ENCODE results near the gene NGF. TPM values are rescaled to one million over a fixed set of nuclear protein-coding genes. Genes with fewer than 3 reads are reported as not detected.

NGF gene
- total and polyA plus RNA-seq, 2 of the 4 experiments (the other 2 are of a cell fraction), result 12.5 to 21.7 TPM

- Histone ChIP-seq H2AFZ (replicated peaks; ENCODE audit: low read length, poor library complexity) (no peak overlapping the region), H3K9ac (ENCODE audit: low read depth, low read length) (no peak overlapping the region)
Observed at GRCh38 chr1:115251340-115251748, 86.7 kb downstream of the NGF start.

More at GRCh38 chr1:115251340-115251748, 86.7 kb downstream of the NGF start:
- Histone ChIP-seq H3K9me1 (ENCODE audit: insufficient read depth, low read length) (no peaks in the 10 kb centered on the region), H3K4ac (ENCODE audit: low read depth, low read length) (peak overlapping the region; percentile 81; the same call in 1 of the 2 replicates), H3K23ac (ENCODE audit: low read depth, low read length) (peak overlapping the region; percentile 96; the same call in 1 of the 2 replicates), H4K8ac (ENCODE audit: low read depth in 2 of 2, low read length in 2 of 2) (peak overlapping the region in 1 of 2 experiments; percentile 71; a peak in 2 of 4 replicates), H3K14ac (replicated peaks; ENCODE audit: low read depth, low read length) (peak overlapping the region; percentile 80; the same call in 1 of the 2 replicates), H3K27me3 (ENCODE audit: control insufficient read depth, insufficient read depth, low read length) (no peaks in the 10 kb centered on the region), H3K56ac (ENCODE audit: extremely low read depth, insufficient read depth, low read length) (no peak overlapping the region), H3K4me1 (ENCODE audit: control insufficient read depth, insufficient read depth, low read length) (peaks cover 2% of the 10 kb centered on the region), H4K20me1 (ENCODE audit: insufficient read depth, low read length) (no peaks in the 10 kb centered on the region), H3K36me3 (ENCODE audit: control insufficient read depth, insufficient read depth, low read length) (no peaks in the 10 kb centered on the region), H3K4me3 (ENCODE audit: insufficient read depth, low read depth, low read length) (no peak overlapping the region), H3K79me1 (ENCODE audit: low read depth in 1 of 2, low read length in 2 of 2) (no peaks in the 10 kb centered on the region), H3K4me2 (ENCODE audit: low read depth, low read length) (peak overlapping the region; percentile 68; the same call in 1 of the 2 replicates), H4K91ac (ENCODE audit: insufficient read depth, low read depth, low read length) (peak overlapping the region; percentile 60; the same call in 1 of the 2 replicates), H2BK120ac (ENCODE audit: low read depth, low read length) (peak overlapping the region; percentile 83), H2AK9ac (replicated peaks; ENCODE audit: low read depth, low read length, poor library complexity) (no peak overlapping the region), H4K5ac (ENCODE audit: low read depth, low read length) (peak overlapping the region; percentile 51; the same call in 1 of the 2 replicates), H2BK20ac (ENCODE audit: low read depth, low read length) (peak overlapping the region; percentile 85; the same call in 1 of the 2 replicates), H2AK5ac (ENCODE audit: low read depth, low read length) (no peak overlapping the region), H2BK5ac (ENCODE audit: low read depth, low read length, poor library complexity, severe bottlenecking) (peak overlapping the region; percentile 99), H2BK15ac (ENCODE audit: low read depth, low read length) (peak overlapping the region; percentile 2; the same call in 1 of the 3 replicates), H3K27ac (ENCODE audit: insufficient read depth, low read length) (peak overlapping the region; percentile 79; the same call in 1 of the 2 replicates), H3K18ac (ENCODE audit: low read depth, low read length) (peak overlapping the region; percentile 82), H3K9me3 (ENCODE audit: control insufficient read depth, insufficient read depth, low read length) (peaks cover 7% of the 10 kb centered on the region; the same call in 1 of the 2 replicates)
- DNase-seq, result peak; percentile 82
- intact Hi-C loops (cut with micrococcal nuclease), result loop anchor here (2.0 to 10.0 kb wide), 2 partner anchors 73 to 293 kb away; no protein-coding TSS in a partner anchor
- CTCF ChIA-PET, result interaction anchor here (1.0 kb wide), 1 partner anchor 109 kb away, joined by 5 read pairs; no protein-coding TSS in a partner anchor
- no peak for TF ChIP-seq CTCF (conservative IDR thresholded peaks at IDR 0.05; ENCODE audit: low read depth, low read length)
- no peak for TF ChIP-seq CHD1 (IDR thresholded peaks at IDR 0.05; ENCODE audit: low read depth, low read length)
- no peak for TF ChIP-seq MXI1 (IDR thresholded peaks at IDR 0.05; ENCODE audit: borderline replicate concordance, low read depth, low read length)
- TF ChIP-seq POLR2A (IDR thresholded peaks at IDR 0.05; ENCODE audit: low read depth, low read length), result no peak
- TF ChIP-seq USF2 (IDR thresholded peaks at IDR 0.05; ENCODE audit: low read depth, low read length), result peak; percentile 66
- TF ChIP-seq BHLHE40 (IDR thresholded peaks at IDR 0.05; ENCODE audit: low read depth, low read length), result peak; percentile 25; the same call in 1 of the 2 replicates
- dilution Hi-C loops (cut with HindIII; ENCODE audit: low sequenced_read_pairs, unreplicated experiment), result no loop called here
- no CpG with 5 or more reads among the region's 2 CpGs for WGBS, 2 experiments (ENCODE audit: extremely low coverage in 2 of 2, insufficient read length in 1 of 2)
- POLR2A ChIA-PET (ENCODE audit: unreplicated experiment), result interaction anchor here (0.6 to 0.9 kb wide), 2 partner anchors 10 to 67 kb away, joined by 6 read pairs; no protein-coding TSS in a partner anchor
- ATAC-seq (ENCODE audit: low read depth), result peak; percentile 60
- in situ Hi-C loops (cut with MboI; ENCODE audit: low sequenced_read_pairs), result no loop called here
- BruUV-seq (replicated peaks), result no TSS peak

All from IMR-90 (cell line).